Thyroid gland (tissue), 4 donors: Measurements from ENCODE around the gene OR2M3. TPM values are rescaled to one million over a fixed set of nuclear protein-coding genes. Genes with fewer than 3 reads are reported as not detected.
"Not testable (repeated sequence)": the region's sequence is repeated elsewhere in the genome, so short reads cannot be mapped to it uniquely, and the experiment has no call there.

Experiments
- DNase-seq, 2 donors: peaks; one replicate each; pipeline ENCODE4 v3.0.0-alpha.2; 2019
- H3K27ac ChIP-seq, 3 donors: fragments of 200-600 bp; sonication (generic); 1 replicate in 2 of 3; 2 replicates in 1 of 3; pipeline ENCODE4 v1.5.1; 2016 to 2019; ENCODE audit warnings: mild to moderate bottlenecking in 1 of 3, moderate library complexity in 1 of 3
- H3K27me3 ChIP-seq: fragments of 200-600 bp; sonication (generic); one replicate; pipeline ENCODE4 v1.5.1; 2019
- H3K36me3 ChIP-seq, 2 donors: fragments of 200-600 bp; sonication (generic); one replicate each; pipeline ENCODE4 v1.5.1; 2016 to 2019
- H3K4me1 ChIP-seq, 2 donors: fragments of 200-600 bp; sonication (generic); one replicate each; pipeline ENCODE4 v1.5.1; 2017 to 2019
- H3K4me3 ChIP-seq, 3 donors: fragments of 200-600 bp; sonication (generic); replicated peaks in 1 of 3; 1 replicate in 2 of 3; 2 replicates in 1 of 3; pipeline ENCODE4 v1.5.1; 2016; ENCODE audit warnings: mild to moderate bottlenecking in 1 of 3
- H3K9me3 ChIP-seq: fragments of 200-600 bp; sonication (generic); one replicate; pipeline ENCODE4 v1.5.1; 2017
- POLR2A ChIP-seq, 2 donors: fragments of 450-650 bp; IDR thresholded peaks; one replicate each; pipeline ENCODE4 v1.6.1; 2017; ENCODE audit warnings: antibody characterized with exemption in 2 of 2, mild to moderate bottlenecking in 2 of 2, moderate library complexity in 1 of 2
- WGBS, 2 donors: methylation state at CpG; one replicate each; pipeline ENCODE4 v1.1.5; 2017; 5-methylcytosine and 5-hydroxymethylcytosine counted together
- intact Hi-C: fragments of 100-400 bp; cut with DNase I; formaldehyde crosslinking; loops from one replicate; pipeline ENCODE4 v1.15.1; 2023
- total RNA-seq, 4 donors: library from RNA; depleted of rRNA; stranded (reverse); fragments of >200 nt; gene quantifications; one replicate each; pipeline ENCODE4 v1.2.3, GENCODE V29; 2016
- TF ChIP-seq, protein P1 (sequence below), 6 experiments: fragments of 200-600 bp in 3 of 6; fragments of 450-650 bp in 3 of 6; sonication (generic) in 3 of 6; IDR thresholded peaks; one replicate each; pipeline ENCODE4 v1.5.1; 2016 to 2019; ENCODE audit warnings: antibody characterized with exemption in 6 of 6, mild to moderate bottlenecking in 2 of 6, inconsistent platforms in 1 of 6, moderate library complexity in 1 of 6

OR2M3 gene
- total RNA-seq, 4 donors from 2014 or later, result not detected

DNA sequence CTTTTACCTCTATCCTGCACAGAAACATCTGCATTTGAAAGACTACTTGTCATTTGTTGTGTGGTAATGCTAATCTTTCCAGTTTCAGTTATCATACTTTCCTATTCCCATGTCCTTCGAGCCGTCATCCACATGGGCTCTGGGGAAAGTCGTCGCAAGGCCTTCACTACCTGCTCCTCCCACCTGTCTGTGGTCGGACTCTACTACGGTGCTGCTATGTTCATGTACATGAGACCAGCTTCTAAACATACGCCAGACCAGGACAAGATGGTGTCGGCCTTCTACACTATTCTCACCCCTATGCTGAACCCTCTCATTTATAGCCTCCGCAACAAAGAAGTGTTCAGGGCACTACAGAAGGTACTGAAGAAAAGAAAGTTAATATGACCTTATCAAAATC is 42.4 kb downstream of the OR2M3 start:
- 91 to 95% methylated on average over 9 of the region's 9 CpGs for WGBS, 2 donors
- H3K27me3 ChIP-seq, result no peaks in the 10 kb centered on the region
- no peaks in the 10 kb centered on the region for H3K36me3 ChIP-seq
- H3K4me1 ChIP-seq, result no peaks in the 10 kb centered on the region
- no peaks in the 10 kb centered on the region for H3K9me3 ChIP-seq
- DNase-seq, result no peak
- TF ChIP-seq, protein P1, sequence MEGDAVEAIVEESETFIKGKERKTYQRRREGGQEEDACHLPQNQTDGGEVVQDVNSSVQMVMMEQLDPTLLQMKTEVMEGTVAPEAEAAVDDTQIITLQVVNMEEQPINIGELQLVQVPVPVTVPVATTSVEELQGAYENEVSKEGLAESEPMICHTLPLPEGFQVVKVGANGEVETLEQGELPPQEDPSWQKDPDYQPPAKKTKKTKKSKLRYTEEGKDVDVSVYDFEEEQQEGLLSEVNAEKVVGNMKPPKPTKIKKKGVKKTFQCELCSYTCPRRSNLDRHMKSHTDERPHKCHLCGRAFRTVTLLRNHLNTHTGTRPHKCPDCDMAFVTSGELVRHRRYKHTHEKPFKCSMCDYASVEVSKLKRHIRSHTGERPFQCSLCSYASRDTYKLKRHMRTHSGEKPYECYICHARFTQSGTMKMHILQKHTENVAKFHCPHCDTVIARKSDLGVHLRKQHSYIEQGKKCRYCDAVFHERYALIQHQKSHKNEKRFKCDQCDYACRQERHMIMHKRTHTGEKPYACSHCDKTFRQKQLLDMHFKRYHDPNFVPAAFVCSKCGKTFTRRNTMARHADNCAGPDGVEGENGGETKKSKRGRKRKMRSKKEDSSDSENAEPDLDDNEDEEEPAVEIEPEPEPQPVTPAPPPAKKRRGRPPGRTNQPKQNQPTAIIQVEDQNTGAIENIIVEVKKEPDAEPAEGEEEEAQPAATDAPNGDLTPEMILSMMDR (IDR thresholded peaks at IDR 0.05), result no peak
- TF ChIP-seq POLR2A (IDR thresholded peaks at IDR 0.05), result no peak
- intact Hi-C loops, result no loop called here
- no peak overlapping the region for H3K4me3 ChIP-seq
- no peak overlapping the region for H3K27ac ChIP-seq

- peak; percentile 31 to 43 for DNase-seq
- Histone ChIP-seq H3K4me3 (no peak overlapping the region), H3K27me3 (no peaks in the 10 kb centered on the region), H3K4me1 (no peaks in the 10 kb centered on the region), H3K36me3 (no peaks in the 10 kb centered on the region), H3K27ac (no peak overlapping the region), H3K9me3 (no peaks in the 10 kb centered on the region)
- TF ChIP-seq, protein P1 (IDR thresholded peaks at IDR 0.05), result peak in 3 of 6 experiments; percentile 22 to 69 (median 41)
- no peak for TF ChIP-seq POLR2A (IDR thresholded peaks at IDR 0.05)
- WGBS, 2 donors, result 6 to 11% methylated on average over 14 of the region's 14 CpGs
- intact Hi-C loops, result no loop called here
Observed at GRCh38 chr1:248243204-248243603, 46.1 kb downstream of the OR2M3 start.

DNA sequence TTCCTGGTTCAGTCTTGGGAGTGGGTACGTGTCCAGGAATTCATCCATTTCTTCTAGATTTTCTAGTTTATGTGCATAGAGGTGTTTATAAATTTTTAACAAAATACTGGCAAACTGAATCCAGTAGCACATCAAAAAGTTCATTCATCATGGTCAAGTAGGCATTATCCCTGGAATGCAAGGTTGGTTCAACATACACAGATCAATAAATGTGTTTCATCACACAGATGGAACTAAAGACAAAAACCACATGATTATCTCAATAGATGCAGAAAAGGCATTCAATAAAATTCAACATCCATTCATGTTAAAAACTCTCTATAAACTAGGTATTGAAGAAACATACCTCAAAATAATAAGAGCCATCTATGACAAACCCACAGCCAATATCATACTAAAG is 62.2 kb downstream of the OR2M3 start:
- H3K4me3 ChIP-seq, H3K27ac ChIP-seq, H3K4me1 ChIP-seq, intact Hi-C loops, DNase-seq, H3K9me3 ChIP-seq, H3K27me3 ChIP-seq, H3K36me3 ChIP-seq: not testable (repeated sequence)
- WGBS, 2 donors, result 78 to 88% methylated on average over 1 of the region's 1 CpG

Other genes starting within 250 kb of the OR2M3 start
- gene OR2L8, start 248.4 kb upstream of the OR2M3 start, total RNA-seq, result 1 to 10 TPM in 1 of 4 donors, under 1 TPM in 1, not detected in 2; 0.68 to 1.0 TPM
- gene OR2AK2, start 232.0 kb upstream of the OR2M3 start, total RNA-seq, result under 1 TPM in 2 of 4 donors, not detected in 2; 0.63 to 0.67 TPM
- not detected for gene OR2L5, start 183.6 kb upstream of the OR2M3 start, total RNA-seq
- gene OR2L2, start 167.2 kb upstream of the OR2M3 start, total RNA-seq, result under 1 TPM in 2 of 4 donors, not detected in 2; 0.27 to 0.34 TPM
- under 1 TPM in 2 of 4 donors, not detected in 2; 0.13 to 0.42 TPM for gene OR2L3, start 150.4 kb upstream of the OR2M3 start, total RNA-seq
- under 1 TPM in 1 of 4 donors, not detected in 3; 0.38 TPM for gene OR2L13, start 102.1 kb upstream of the OR2M3 start, total RNA-seq
- not detected for gene OR2M5, start 52.1 kb upstream of the OR2M3 start, total RNA-seq
- gene OR2M2, start 22.4 kb upstream of the OR2M3 start, total RNA-seq, result not detected
- not detected for gene OR2M4, start 34.2 kb downstream of the OR2M3 start, total RNA-seq
- 1 to 10 TPM in 2 of 4 donors, under 1 TPM in 1, not detected in 1; 0.75 to 1.8 (median 1.4) TPM for gene OR2T33, start 80.7 kb downstream of the OR2M3 start, total RNA-seq
- not detected for gene OR2T12, start 106.2 kb downstream of the OR2M3 start, total RNA-seq
- not detected for gene OR2M7, start 127.3 kb downstream of the OR2M3 start, total RNA-seq
- not detected for gene OR14C36, start 151.5 kb downstream of the OR2M3 start, total RNA-seq
- gene OR2T4, start 164.4 kb downstream of the OR2M3 start, total RNA-seq, result not detected
- not detected for gene OR2T6, start 178.5 kb downstream of the OR2M3 start, total RNA-seq
- not detected for gene OR2T1, start 205.8 kb downstream of the OR2M3 start, total RNA-seq
- gene OR2T2, start 248.4 kb downstream of the OR2M3 start, total RNA-seq, result not detected